ENCODE results near the gene FZD1. TPM values are rescaled to one million over a fixed set of nuclear protein-coding genes. Genes with fewer than 3 reads are reported as not detected.

Gene FZD1
- polyA plus RNA-seq, 3 donors, result 3.6 to 10.1 (median 7.9) TPM

DNA sequence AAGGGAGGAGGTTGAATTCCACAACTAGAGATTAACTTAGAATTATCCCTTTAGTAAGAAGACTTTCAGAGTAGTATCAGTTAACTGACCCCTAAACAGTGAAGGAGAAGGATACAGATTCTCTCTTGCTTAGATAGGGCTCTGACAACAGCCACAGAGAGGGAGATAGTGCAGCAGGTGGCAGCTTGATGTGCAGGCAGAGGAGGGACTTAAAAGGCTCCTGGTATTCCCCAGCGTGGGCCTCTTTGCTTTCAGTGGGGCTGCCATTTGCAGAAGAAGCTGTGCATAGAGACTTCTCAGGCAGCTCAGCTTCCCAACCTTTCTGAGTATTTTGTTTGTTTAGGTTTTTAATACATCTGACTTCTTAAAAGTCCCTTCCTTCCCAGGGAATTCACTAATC, 16.0 kb downstream of the FZD1 start:
- no peak for DNase-seq
- no CpG with 5 or more reads among the region's 1 CpG for WGBS (ENCODE audit: insufficient coverage)
- intact Hi-C loops (cut with micrococcal nuclease), result no loop called here

DNA sequence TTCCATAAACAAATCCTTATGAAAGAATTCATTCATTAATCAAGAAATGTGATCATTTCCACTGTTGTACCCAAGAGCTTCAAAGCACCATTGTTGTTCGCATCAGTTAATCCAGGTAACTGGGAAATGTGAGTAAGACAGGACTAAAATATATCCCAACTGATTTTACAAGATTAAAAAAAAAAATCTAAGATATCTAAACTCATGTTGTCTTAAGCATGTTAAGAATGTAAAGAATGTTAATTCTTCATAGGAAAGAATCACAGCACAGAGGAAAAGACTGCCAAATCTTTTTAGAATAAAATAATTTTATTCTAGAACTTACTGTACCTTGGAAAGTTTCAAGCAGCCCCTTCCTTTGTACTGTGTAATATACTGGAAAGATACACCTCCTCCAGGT, 16.4 kb downstream of the FZD1 start:
- H3K27ac ChIP-seq (ENCODE audit: low read depth in 1 of 2, low read length in 2 of 2), result no peak overlapping the region
- WGBS (ENCODE audit: insufficient coverage), result no CpG with 5 or more reads among the region's 1 CpG
- H4K20me1 ChIP-seq (ENCODE audit: insufficient read depth, low read length), result no peaks in the 10 kb centered on the region
- Mint-ChIP-seq H3K4me3 (no peak overlapping the region), H3K36me3 (no peaks in the 10 kb centered on the region), H3K4me1 (peaks cover 2% of the 10 kb centered on the region), H3K27ac (no peak overlapping the region), H3K27me3 (ENCODE audit: low read depth in 3 of 3) (peaks cover 0 to 5% (median 5%) of the 10 kb centered on the region in 3 donors), H3K9me3 (peaks cover 0 to 2% (median 0%) of the 10 kb centered on the region in 7 donors)
- no peak overlapping the region for H3K4me2 ChIP-seq (replicated peaks; ENCODE audit: extremely low read depth, low read length, poor library complexity, severe bottlenecking)
- H3K9me3 ChIP-seq (replicated peaks in 1 of 2; ENCODE audit: control insufficient read depth in 1 of 2, insufficient read depth in 1 of 2, low read length in 2 of 2), result no peaks in the 10 kb centered on the region
- peaks cover 0 to 27% of the 10 kb centered on the region in 2 donors for H3K27me3 ChIP-seq (ENCODE audit: control insufficient read depth in 2 of 2, insufficient read depth in 2 of 2, low read length in 2 of 2)
- no peaks in the 10 kb centered on the region for H3K36me3 ChIP-seq (replicated peaks in 1 of 2; ENCODE audit: control insufficient read depth in 1 of 2, insufficient read depth in 2 of 2, low read length in 2 of 2)
- no peak overlapping the region for H2AFZ ChIP-seq (ENCODE audit: insufficient read depth, low read depth, low read length, poor library complexity, severe bottlenecking)
- no peak overlapping the region for H3K9ac ChIP-seq (ENCODE audit: insufficient read depth, low read length, poor library complexity, severe bottlenecking)
- peaks cover 0 to 2% of the 10 kb centered on the region in 2 donors for H3K4me1 ChIP-seq (ENCODE audit: control insufficient read depth in 1 of 2, insufficient read depth in 2 of 2, low read length in 2 of 2)
- intact Hi-C loops (cut with micrococcal nuclease), result no loop called here
- DNase-seq, result no peak
- H3K79me2 ChIP-seq (ENCODE audit: insufficient read depth, low read length), result no peaks in the 10 kb centered on the region
- H3K4me3 ChIP-seq (replicated peaks in 1 of 3; ENCODE audit: low read depth in 2 of 3, low read length in 3 of 3), result no peak overlapping the region
- TF ChIP-seq, protein P1, sequence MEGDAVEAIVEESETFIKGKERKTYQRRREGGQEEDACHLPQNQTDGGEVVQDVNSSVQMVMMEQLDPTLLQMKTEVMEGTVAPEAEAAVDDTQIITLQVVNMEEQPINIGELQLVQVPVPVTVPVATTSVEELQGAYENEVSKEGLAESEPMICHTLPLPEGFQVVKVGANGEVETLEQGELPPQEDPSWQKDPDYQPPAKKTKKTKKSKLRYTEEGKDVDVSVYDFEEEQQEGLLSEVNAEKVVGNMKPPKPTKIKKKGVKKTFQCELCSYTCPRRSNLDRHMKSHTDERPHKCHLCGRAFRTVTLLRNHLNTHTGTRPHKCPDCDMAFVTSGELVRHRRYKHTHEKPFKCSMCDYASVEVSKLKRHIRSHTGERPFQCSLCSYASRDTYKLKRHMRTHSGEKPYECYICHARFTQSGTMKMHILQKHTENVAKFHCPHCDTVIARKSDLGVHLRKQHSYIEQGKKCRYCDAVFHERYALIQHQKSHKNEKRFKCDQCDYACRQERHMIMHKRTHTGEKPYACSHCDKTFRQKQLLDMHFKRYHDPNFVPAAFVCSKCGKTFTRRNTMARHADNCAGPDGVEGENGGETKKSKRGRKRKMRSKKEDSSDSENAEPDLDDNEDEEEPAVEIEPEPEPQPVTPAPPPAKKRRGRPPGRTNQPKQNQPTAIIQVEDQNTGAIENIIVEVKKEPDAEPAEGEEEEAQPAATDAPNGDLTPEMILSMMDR (IDR thresholded peaks at IDR 0.05), result no peak

More for the DNA sequence above, 16.0 kb downstream of the FZD1 start:
- H3K9me3 Mint-ChIP-seq, result peaks cover 0 to 2% (median 0%) of the 10 kb centered on the region in 7 donors
- Histone ChIP-seq H3K4me2 (replicated peaks; ENCODE audit: extremely low read depth, low read length, poor library complexity, severe bottlenecking) (no peak overlapping the region), H3K9me3 (replicated peaks in 1 of 2; ENCODE audit: control insufficient read depth in 1 of 2, insufficient read depth in 1 of 2, low read length in 2 of 2) (no peaks in the 10 kb centered on the region), H3K79me2 (ENCODE audit: insufficient read depth, low read length) (no peaks in the 10 kb centered on the region), H3K4me1 (ENCODE audit: control insufficient read depth in 1 of 2, insufficient read depth in 2 of 2, low read length in 2 of 2) (no peaks in the 10 kb centered on the region), H3K4me3 (replicated peaks in 1 of 3; ENCODE audit: low read depth in 2 of 3, low read length in 3 of 3) (no peak overlapping the region), H3K27ac (ENCODE audit: low read depth in 1 of 2, low read length in 2 of 2) (no peak overlapping the region), H3K9ac (ENCODE audit: insufficient read depth, low read length, poor library complexity, severe bottlenecking) (no peak overlapping the region), H2AFZ (ENCODE audit: insufficient read depth, low read depth, low read length, poor library complexity, severe bottlenecking) (no peak overlapping the region), H3K36me3 (replicated peaks in 1 of 2; ENCODE audit: control insufficient read depth in 1 of 2, insufficient read depth in 2 of 2, low read length in 2 of 2) (no peaks in the 10 kb centered on the region), H4K20me1 (ENCODE audit: insufficient read depth, low read length) (no peaks in the 10 kb centered on the region), H3K27me3 (ENCODE audit: control insufficient read depth in 2 of 2, insufficient read depth in 2 of 2, low read length in 2 of 2) (peaks cover 0 to 27% of the 10 kb centered on the region in 2 donors)
- no peak overlapping the region for H3K27ac Mint-ChIP-seq
- H3K36me3 Mint-ChIP-seq, result no peaks in the 10 kb centered on the region
- TF ChIP-seq, protein P1 (IDR thresholded peaks at IDR 0.05), result no peak
- no peaks in the 10 kb centered on the region for H3K4me1 Mint-ChIP-seq
- no peak overlapping the region for H3K4me3 Mint-ChIP-seq
- peaks cover 0 to 5% (median 5%) of the 10 kb centered on the region in 3 donors for H3K27me3 Mint-ChIP-seq (ENCODE audit: low read depth in 3 of 3)

Measured in CD14-positive monocyte (primary cell).